GM12878 (cell line): Measurements from ENCODE around the gene OLFM1. TPM values are rescaled to one million over a fixed set of nuclear protein-coding genes. Genes with fewer than 3 reads are reported as not detected.

ENCODE experiments used
- ATAC-seq: fragments of 200-7000 bp; cut with Tn5 transposase; 3 replicates; pipeline ENCODE4 v1.9.1; 2020; ENCODE audit warnings: mild to moderate bottlenecking, moderate library complexity
- BruUV-seq: library from RNA; stranded (reverse); fragments of 400-500 nt; replicated peaks from 2 replicates; lab custom pipeline; 2021; lab: Mats Ljungman, UMichigan
- CTCF ChIA-PET: fragments of 300-600 bp; sonication (Branson Sonifier 250); formaldehyde crosslinking; extraction: SDS; loops from one replicate; lab custom pipeline; 2021; ENCODE audit warnings: inconsistent platforms; lab: Yijun Ruan, JAX
- POLR2A ChIA-PET: fragments of 350-600 bp; formaldehyde crosslinking; extraction: SDS; loops from one replicate; lab custom pipeline; 2021; ENCODE audit warnings: inconsistent platforms; lab: Charles Lee
- RAD21 ChIA-PET: fragments of 300-600 bp; sonication (Branson Sonifier 250); formaldehyde crosslinking; loops from one replicate; lab custom pipeline; 2023; ENCODE audit warnings: antibody characterized with exemption; ENCODE audit not compliant: unreplicated experiment; lab: Charles Lee
- SMC1A ChIA-PET: fragments of 300-600 bp; sonication (Branson Sonifier 250); formaldehyde crosslinking; loops from one replicate; lab custom pipeline; 2023; ENCODE audit not compliant: unreplicated experiment, uncharacterized antibody; lab: Charles Lee
- DNase-seq: peaks from one replicate; pipeline ENCODE4 v3.0.0-alpha.2; 2011; ENCODE audit warnings: low read depth, low spot score
- FAIRE-seq: peaks from 3 replicates; lab custom pipeline; 2011; peaks lifted over from hg19 to GRCh38; lab: Jason Lieb, UNC
- H2AFZ ChIP-seq: 2 replicates; pipeline ENCODE4 v1.6.0; 2011; ENCODE audit warnings: low read depth, low read length, control low read depth; ENCODE audit not compliant: control insufficient read depth
- H3K27ac ChIP-seq: 2 replicates; pipeline ENCODE4 v1.5.1; 2011; ENCODE audit warnings: control low read depth; ENCODE audit not compliant: control insufficient read depth, insufficient read depth
- H3K27me3 ChIP-seq, 2 experiments: replicated peaks in 1 of 2; 2 replicates each; pipeline versions ENCODE4 v1.6.0 to v1.6.1; 2011; ENCODE audit warnings: low read length in 1 of 2; ENCODE audit not compliant: control insufficient read depth in 2 of 2, insufficient read depth in 2 of 2
- H3K36me3 ChIP-seq, 2 experiments: 2 replicates each; pipeline ENCODE4 v1.5.1; 2011; ENCODE audit warnings: low read length in 1 of 2; ENCODE audit not compliant: control insufficient read depth in 2 of 2, insufficient read depth in 2 of 2
- H3K4me1 ChIP-seq: 2 replicates; pipeline ENCODE4 v1.6.1; 2011; ENCODE audit warnings: mild to moderate bottlenecking, low read length, moderate library complexity, mixed read lengths; ENCODE audit not compliant: control insufficient read depth, insufficient read depth
- H3K4me2 ChIP-seq: 2 replicates; pipeline ENCODE4 v1.6.0; 2011; ENCODE audit warnings: control low read depth; ENCODE audit not compliant: control insufficient read depth, insufficient read depth
- H3K4me3 ChIP-seq: fragments of 200-600 bp; sonication (generic); 2 replicates; pipeline ENCODE4 v1.5.1; 2016
- H3K79me2 ChIP-seq: 2 replicates; pipeline ENCODE4 v1.6.0; 2011; ENCODE audit warnings: low read length; ENCODE audit not compliant: control insufficient read depth, insufficient read depth
- H3K9ac ChIP-seq: 2 replicates; pipeline ENCODE4 v1.8.0; 2011; ENCODE audit warnings: low read length, control low read depth, mixed read lengths; ENCODE audit not compliant: control insufficient read depth, insufficient read depth
- H3K9me3 ChIP-seq: replicated peaks from 3 replicates; pipeline ENCODE4 v1.5.1; 2011; ENCODE audit warnings: mild to moderate bottlenecking, low read length; ENCODE audit not compliant: control insufficient read depth, insufficient read depth
- H4K20me1 ChIP-seq: 2 replicates; pipeline ENCODE4 v1.6.0; 2011; ENCODE audit not compliant: control insufficient read depth, insufficient read depth
- BRCA1 ChIP-seq: IDR thresholded peaks from 2 replicates; pipeline ENCODE4 v1.6.1; 2011; ENCODE audit warnings: low read depth, low read length, improper control_type of control experiment
- MYB ChIP-seq: fragments of 150-350 bp; IDR thresholded peaks from 2 replicates; pipeline ENCODE4 v1.6.1; 2014; ENCODE audit warnings: mild to moderate bottlenecking, low read depth, low read length, borderline replicate concordance
- NBN ChIP-seq: fragments of 450-650 bp; IDR thresholded peaks from 2 replicates; pipeline ENCODE4 v1.6.1; 2016
- SMAD1 ChIP-seq: fragments of 450-650 bp; IDR thresholded peaks from 2 replicates; pipeline ENCODE4 v1.6.1; 2018; ENCODE audit warnings: mild to moderate bottlenecking, low read depth; ENCODE audit not compliant: partially characterized antibody
- ZNF622 ChIP-seq: fragments of 450-650 bp; IDR thresholded peaks from 2 replicates; pipeline ENCODE4 v1.6.1; 2017; ENCODE audit warnings: mild to moderate bottlenecking, inconsistent platforms
- ZSCAN29 ChIP-seq: fragments of 450-650 bp; IDR thresholded peaks from 2 replicates; pipeline ENCODE4 v1.6.1; 2017; ENCODE audit warnings: mild to moderate bottlenecking, moderate library complexity
- WGBS: methylation state at CpG from one replicate; pipeline ENCODE4 v1.1.6; 2016; ENCODE audit warnings: low lambda C conversion rate; ENCODE audit not compliant: insufficient replicate concordance, insufficient coverage; ENCODE audit errors: missing lambda C conversion rate; 5-methylcytosine and 5-hydroxymethylcytosine counted together
- in situ Hi-C: fragments of 300-500 bp; cut with MboI; formaldehyde crosslinking; loops from 9 replicates; pipeline ENCODE4 v1.14.3; 2018; ENCODE audit warnings: mixed read lengths
- intact Hi-C: fragments of 100-400 bp; cut with micrococcal nuclease; formaldehyde crosslinking; loops from one replicate; pipeline ENCODE4 v1.14.2; 2022; ENCODE audit not compliant: unreplicated experiment
- polyA plus RNA-seq, 11 experiments: library from polyadenylated mRNA; depleted of rRNA in 4 of 11; unstranded in 6 of 11; stranded (reverse) in 5 of 11; fragments of >200 nt; fragmentation: Nextera tagmentation in 4 of 11; fragmentation: Illumina TruSeq in 1 of 11; extraction: Ambion mirVana in 4 of 11; extraction: Trizol in 1 of 11; gene quantifications; 1 replicate in 1 of 11; 2 replicates in 10 of 11; pipeline versions ENCODE4 v1.2.1 to v1.2.3, GENCODE V29; 2011 to 2016; ENCODE audit warnings: inconsistent platforms in 2 of 11, missing spikeins in 2 of 11, low read depth in 1 of 11
- total RNA-seq, 4 experiments: library from RNA; depleted of rRNA in 3 of 4; stranded (reverse); fragments of >200 nt in 3 of 4; fragmentation: Illumina TruSeq in 1 of 4; extraction: Trizol in 1 of 4; gene quantifications; 2 replicates each; pipeline versions ENCODE4 v1.2.1 to v1.2.3, GENCODE V29; 2013 to 2021
- TF ChIP-seq, protein P1 (sequence below): IDR thresholded peaks from 2 replicates; pipeline ENCODE4 v1.6.1; 2012; ENCODE audit warnings: improper control_type of control experiment, low read depth, low read length; ENCODE audit not compliant: insufficient replicate concordance
- TF ChIP-seq, protein P2 (sequence below): fragments of 450-650 bp; IDR thresholded peaks from 2 replicates; pipeline ENCODE4 v1.6.1; 2016; ENCODE audit warnings: mild to moderate bottlenecking, moderate library complexity, borderline replicate concordance
- TF ChIP-seq, protein P3 (sequence below): fragments of 450-650 bp; IDR thresholded peaks from 2 replicates; pipeline ENCODE4 v1.6.1; 2017; ENCODE audit warnings: borderline replicate concordance
- TF ChIP-seq, protein P4 (sequence below): IDR thresholded peaks from 2 replicates; pipeline ENCODE4 v1.6.1; 2012; ENCODE audit warnings: low read depth, low read length, improper control_type of control experiment

The OLFM1 gene
- total and polyA plus RNA-seq, 10 of the 15 experiments (the other 5 are each of a cell fraction or from before 2014, with no cell fraction given), result not detected

DNA sequence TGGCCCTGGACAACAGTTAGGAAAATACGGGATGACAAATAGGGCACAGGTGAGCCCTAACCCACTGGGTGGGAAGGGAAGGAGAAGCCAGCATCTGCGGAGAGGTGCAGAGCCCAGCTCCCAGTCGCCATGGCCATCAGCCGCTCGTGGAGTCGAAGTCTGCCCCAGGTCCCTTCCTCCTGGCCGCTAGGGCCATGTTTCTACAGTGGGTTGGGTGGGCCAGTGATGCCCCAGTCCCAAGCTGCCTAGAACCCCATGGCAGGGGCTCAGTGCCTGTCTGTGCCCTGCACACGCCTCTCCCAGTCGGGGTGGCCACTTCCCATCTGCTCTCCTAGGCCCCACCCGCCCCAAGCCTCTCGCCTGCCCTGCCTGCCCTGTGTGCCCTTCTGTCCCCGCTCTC, 34.8 kb downstream of the OLFM1 start (continued):
- TF ChIP-seq, protein P1, sequence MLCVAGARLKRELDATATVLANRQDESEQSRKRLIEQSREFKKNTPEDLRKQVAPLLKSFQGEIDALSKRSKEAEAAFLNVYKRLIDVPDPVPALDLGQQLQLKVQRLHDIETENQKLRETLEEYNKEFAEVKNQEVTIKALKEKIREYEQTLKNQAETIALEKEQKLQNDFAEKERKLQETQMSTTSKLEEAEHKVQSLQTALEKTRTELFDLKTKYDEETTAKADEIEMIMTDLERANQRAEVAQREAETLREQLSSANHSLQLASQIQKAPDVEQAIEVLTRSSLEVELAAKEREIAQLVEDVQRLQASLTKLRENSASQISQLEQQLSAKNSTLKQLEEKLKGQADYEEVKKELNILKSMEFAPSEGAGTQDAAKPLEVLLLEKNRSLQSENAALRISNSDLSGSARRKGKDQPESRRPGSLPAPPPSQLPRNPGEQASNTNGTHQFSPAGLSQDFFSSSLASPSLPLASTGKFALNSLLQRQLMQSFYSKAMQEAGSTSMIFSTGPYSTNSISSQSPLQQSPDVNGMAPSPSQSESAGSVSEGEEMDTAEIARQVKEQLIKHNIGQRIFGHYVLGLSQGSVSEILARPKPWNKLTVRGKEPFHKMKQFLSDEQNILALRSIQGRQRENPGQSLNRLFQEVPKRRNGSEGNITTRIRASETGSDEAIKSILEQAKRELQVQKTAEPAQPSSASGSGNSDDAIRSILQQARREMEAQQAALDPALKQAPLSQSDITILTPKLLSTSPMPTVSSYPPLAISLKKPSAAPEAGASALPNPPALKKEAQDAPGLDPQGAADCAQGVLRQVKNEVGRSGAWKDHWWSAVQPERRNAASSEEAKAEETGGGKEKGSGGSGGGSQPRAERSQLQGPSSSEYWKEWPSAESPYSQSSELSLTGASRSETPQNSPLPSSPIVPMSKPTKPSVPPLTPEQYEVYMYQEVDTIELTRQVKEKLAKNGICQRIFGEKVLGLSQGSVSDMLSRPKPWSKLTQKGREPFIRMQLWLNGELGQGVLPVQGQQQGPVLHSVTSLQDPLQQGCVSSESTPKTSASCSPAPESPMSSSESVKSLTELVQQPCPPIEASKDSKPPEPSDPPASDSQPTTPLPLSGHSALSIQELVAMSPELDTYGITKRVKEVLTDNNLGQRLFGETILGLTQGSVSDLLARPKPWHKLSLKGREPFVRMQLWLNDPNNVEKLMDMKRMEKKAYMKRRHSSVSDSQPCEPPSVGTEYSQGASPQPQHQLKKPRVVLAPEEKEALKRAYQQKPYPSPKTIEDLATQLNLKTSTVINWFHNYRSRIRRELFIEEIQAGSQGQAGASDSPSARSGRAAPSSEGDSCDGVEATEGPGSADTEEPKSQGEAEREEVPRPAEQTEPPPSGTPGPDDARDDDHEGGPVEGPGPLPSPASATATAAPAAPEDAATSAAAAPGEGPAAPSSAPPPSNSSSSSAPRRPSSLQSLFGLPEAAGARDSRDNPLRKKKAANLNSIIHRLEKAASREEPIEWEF, result no peak
- TF ChIP-seq NBN (no peak), ZNF622 (no peak), BRCA1 (no peak), ZSCAN29 (no peak)

DNA sequence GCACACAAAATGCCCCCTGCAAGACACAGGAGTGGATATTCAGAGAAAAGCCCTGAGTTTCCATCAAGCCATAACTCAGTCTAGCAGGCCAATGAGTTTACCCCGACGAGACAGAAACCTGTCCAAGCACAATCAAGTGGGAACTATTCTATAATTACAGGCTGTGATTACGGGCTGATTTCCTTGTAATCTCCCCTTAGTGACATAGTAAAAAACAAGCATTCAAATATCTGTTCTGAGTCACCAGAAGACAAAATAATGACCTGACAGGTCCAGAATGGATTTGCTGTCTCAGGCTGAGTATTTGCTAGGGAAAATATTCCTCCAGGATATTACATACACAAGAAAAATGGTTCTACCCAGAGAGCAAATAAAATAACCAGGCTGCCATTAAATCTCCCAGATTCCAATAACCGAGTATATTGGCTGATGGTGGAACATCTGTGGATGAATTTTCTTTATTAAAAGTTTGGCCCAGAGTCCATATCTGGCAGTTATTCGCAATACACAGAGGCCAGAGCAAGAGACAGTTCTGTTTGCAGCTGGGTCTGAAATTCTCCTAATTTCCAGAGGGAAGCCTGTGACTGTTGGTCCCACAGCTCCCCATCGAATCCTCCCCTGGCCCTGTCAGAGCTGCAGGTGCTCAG, 35.8 kb downstream of the OLFM1 start:
- Histone ChIP-seq H3K27ac (no peak overlapping the region), H3K36me3 (no peaks in the 10 kb centered on the region), H3K4me2 (no peak overlapping the region), H3K9me3 (no peaks in the 10 kb centered on the region; the same call in 2 of the 3 replicates), H4K20me1 (no peaks in the 10 kb centered on the region), H3K4me3 (no peak overlapping the region), H3K79me2 (no peaks in the 10 kb centered on the region), H3K4me1 (no peaks in the 10 kb centered on the region), H3K27me3 (peaks cover 0 to 1% of the 10 kb centered on the region in 2 experiments; a peak in 2 of 4 replicates), H2AFZ (no peak overlapping the region), H3K9ac (no peak overlapping the region)
- ChIA-PET RAD21 (no interaction called here), POLR2A (no interaction called here), SMC1A (no interaction called here), CTCF (no interaction called here)
- DNase-seq (no peak), FAIRE-seq (no peak), ATAC-seq (no peak)
- 15% methylated on average over 6 of the region's 6 CpGs for WGBS
- intact Hi-C loops, result no loop called here
- no TSS peak for BruUV-seq
- in situ Hi-C loops, result no loop called here
- TF ChIP-seq SMAD1 (no peak), MYB (no peak)
- TF ChIP-seq, protein P2, sequence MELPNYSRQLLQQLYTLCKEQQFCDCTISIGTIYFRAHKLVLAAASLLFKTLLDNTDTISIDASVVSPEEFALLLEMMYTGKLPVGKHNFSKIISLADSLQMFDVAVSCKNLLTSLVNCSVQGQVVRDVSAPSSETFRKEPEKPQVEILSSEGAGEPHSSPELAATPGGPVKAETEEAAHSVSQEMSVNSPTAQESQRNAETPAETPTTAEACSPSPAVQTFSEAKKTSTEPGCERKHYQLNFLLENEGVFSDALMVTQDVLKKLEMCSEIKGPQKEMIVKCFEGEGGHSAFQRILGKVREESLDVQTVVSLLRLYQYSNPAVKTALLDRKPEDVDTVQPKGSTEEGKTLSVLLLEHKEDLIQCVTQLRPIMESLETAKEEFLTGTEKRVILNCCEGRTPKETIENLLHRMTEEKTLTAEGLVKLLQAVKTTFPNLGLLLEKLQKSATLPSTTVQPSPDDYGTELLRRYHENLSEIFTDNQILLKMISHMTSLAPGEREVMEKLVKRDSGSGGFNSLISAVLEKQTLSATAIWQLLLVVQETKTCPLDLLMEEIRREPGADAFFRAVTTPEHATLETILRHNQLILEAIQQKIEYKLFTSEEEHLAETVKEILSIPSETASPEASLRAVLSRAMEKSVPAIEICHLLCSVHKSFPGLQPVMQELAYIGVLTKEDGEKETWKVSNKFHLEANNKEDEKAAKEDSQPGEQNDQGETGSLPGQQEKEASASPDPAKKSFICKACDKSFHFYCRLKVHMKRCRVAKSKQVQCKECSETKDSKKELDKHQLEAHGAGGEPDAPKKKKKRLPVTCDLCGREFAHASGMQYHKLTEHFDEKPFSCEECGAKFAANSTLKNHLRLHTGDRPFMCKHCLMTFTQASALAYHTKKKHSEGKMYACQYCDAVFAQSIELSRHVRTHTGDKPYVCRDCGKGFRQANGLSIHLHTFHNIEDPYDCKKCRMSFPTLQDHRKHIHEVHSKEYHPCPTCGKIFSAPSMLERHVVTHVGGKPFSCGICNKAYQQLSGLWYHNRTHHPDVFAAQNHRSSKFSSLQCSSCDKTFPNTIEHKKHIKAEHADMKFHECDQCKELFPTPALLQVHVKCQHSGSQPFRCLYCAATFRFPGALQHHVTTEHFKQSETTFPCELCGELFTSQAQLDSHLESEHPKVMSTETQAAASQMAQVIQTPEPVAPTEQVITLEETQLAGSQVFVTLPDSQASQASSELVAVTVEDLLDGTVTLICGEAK, result no peak
- TF ChIP-seq, protein P3, sequence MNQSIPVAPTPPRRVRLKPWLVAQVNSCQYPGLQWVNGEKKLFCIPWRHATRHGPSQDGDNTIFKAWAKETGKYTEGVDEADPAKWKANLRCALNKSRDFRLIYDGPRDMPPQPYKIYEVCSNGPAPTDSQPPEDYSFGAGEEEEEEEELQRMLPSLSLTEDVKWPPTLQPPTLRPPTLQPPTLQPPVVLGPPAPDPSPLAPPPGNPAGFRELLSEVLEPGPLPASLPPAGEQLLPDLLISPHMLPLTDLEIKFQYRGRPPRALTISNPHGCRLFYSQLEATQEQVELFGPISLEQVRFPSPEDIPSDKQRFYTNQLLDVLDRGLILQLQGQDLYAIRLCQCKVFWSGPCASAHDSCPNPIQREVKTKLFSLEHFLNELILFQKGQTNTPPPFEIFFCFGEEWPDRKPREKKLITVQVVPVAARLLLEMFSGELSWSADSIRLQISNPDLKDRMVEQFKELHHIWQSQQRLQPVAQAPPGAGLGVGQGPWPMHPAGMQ, result no peak
- TF ChIP-seq, protein P4, sequence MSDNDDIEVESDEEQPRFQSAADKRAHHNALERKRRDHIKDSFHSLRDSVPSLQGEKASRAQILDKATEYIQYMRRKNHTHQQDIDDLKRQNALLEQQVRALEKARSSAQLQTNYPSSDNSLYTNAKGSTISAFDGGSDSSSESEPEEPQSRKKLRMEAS, result no peak
